Pancreas (tissue), 10 donors: ENCODE data around the gene STK17A. TPM values are rescaled to one million over a fixed set of nuclear protein-coding genes. Genes with fewer than 3 reads are reported as not detected.

Experiments used
- ATAC-seq, 4 donors: fragments of 200-7000 bp; cut with Tn5 transposase; one replicate each; pipeline versions ENCODE4 v1.8.0 to v1.9.1; 2020; ENCODE audit warnings: mild to moderate bottlenecking in 4 of 4, moderate library complexity in 4 of 4
- DNase-seq, 6 donors: peaks; one replicate each; pipeline ENCODE4 v3.0.0-alpha.2; 2020
- FAIRE-seq: peaks from 2 replicates; lab custom pipeline; 2012; peaks lifted over from hg19 to GRCh38; lab: Jason Lieb, UNC
- H3K27ac ChIP-seq, 4 donors: fragments of 200-600 bp; sonication (generic); 1 replicate in 3 of 4; 2 replicates in 1 of 4; pipeline versions ENCODE4 v1.5.0 to v1.8.0; 2020
- H3K27me3 ChIP-seq, 4 donors: fragments of 200-600 bp; one replicate each; pipeline ENCODE4 v1.8.0; 2021
- H3K36me3 ChIP-seq, 3 donors: fragments of 200-600 bp; sonication (generic) in 1 of 3; one replicate each; pipeline versions ENCODE4 v1.5.0 to v1.8.0; 2020 to 2021
- H3K4me1 ChIP-seq, 3 donors: fragments of 200-600 bp; one replicate each; pipeline ENCODE4 v1.8.0; 2021
- H3K4me3 ChIP-seq, 4 donors: fragments of 200-600 bp; sonication (generic) in 2 of 4; one replicate each; pipeline versions ENCODE4 v1.5.0 to v1.8.0; 2020 to 2021
- H3K9me3 ChIP-seq, 4 donors: fragments of 200-600 bp; one replicate each; pipeline ENCODE4 v1.8.0; 2021
- CTCF ChIP-seq, 4 donors: fragments of 200-600 bp; sonication (generic) in 3 of 4; IDR thresholded peaks; one replicate each; pipeline versions ENCODE4 v1.5.0 to v1.8.0; 2021; ENCODE audit warnings: antibody characterized with exemption in 4 of 4
- WGBS, 2 donors: extraction: QIAGEN DNeasy Blood & Tissue Kit; methylation state at CpG; one replicate each; pipeline ENCODE4 v1.1.7; 2013; 5-methylcytosine and 5-hydroxymethylcytosine counted together
- intact Hi-C, 3 donors: fragments of 100-400 bp; cut with DNase I; formaldehyde crosslinking; loops; one replicate each; pipeline versions ENCODE4 v1.11.1 to v1.14.2; 2022
- polyA plus RNA-seq, 2 donors: library from polyadenylated mRNA; stranded (reverse); fragments of 200-250 nt; gene quantifications; one replicate each; pipeline ENCODE4 v1.2.3, GENCODE V29; 2013
- total RNA-seq, 6 donors: library from RNA; stranded (reverse); fragmentation: NEBNext Ultra II Directional in 4 of 6; extraction: Animal tissue kit (Norgen Biotek cat#: 25700) in 4 of 6; gene quantifications; one replicate each; pipeline versions ENCODE4 v1.2.1 to v1.2.4, GENCODE V29; 2021 to 2023
- donor health status: healthy with polysubstance abuse.
- donor health status: DM: no; HTN: no; CAD: no; lungs with moderate emphysema.
- donor health status: DM: no; HTN: no; CAD: no.
- donor health status: control.
- donor health status: control.
- donor health status: Bipolar disorder and iron deficiency.
- donor health status: DM: yes; HTN: yes; CAD: no.
- donor health status: DM: no; HTN: no; CAD: no.
- donor health status: DM: no; HTN: no; CAD: no.
- donor health status: DM: yes; HTN: yes; CAD: no.

The STK17A gene
- total and polyA plus RNA-seq, 8 donors = 7.0 to 19.3 (median 11.2) TPM

- ATAC-seq = peak in 2 of 4 donors; percentile 23 to 40
Observed at GRCh38 chr7:43612599-43613589, 30.0 kb downstream of the STK17A start.

GRCh38 chr7:43615558-43616145 lies 32.7 kb downstream of the STK17A start:
- DNase-seq (no peak), ATAC-seq (no peak), FAIRE-seq (no peak)
- intact Hi-C loops = no loop called here
- WGBS, 2 donors = 78 to 84% methylated on average over 7 of the region's 7 CpGs
- Histone ChIP-seq H3K27me3 (no peaks in the 10 kb centered on the region), H3K4me1 (peaks cover 0 to 4% (median 0%) of the 10 kb centered on the region in 3 donors), H3K27ac (peak overlapping the region in 1 of 4 donors; percentile 7), H3K9me3 (no peaks in the 10 kb centered on the region), H3K4me3 (no peak overlapping the region), H3K36me3 (no peaks in the 10 kb centered on the region)
- no peak for TF ChIP-seq CTCF (IDR thresholded peaks at IDR 0.05)

More at GRCh38 chr7:43612599-43613589, 30.0 kb downstream of the STK17A start:
- Histone ChIP-seq H3K4me3 (no peak overlapping the region), H3K4me1 (peaks cover 0 to 4% (median 0%) of the 10 kb centered on the region in 3 donors), H3K36me3 (peaks cover 0 to 10% (median 0%) of the 10 kb centered on the region in 3 donors), H3K27ac (no peak overlapping the region), H3K9me3 (no peaks in the 10 kb centered on the region), H3K27me3 (no peaks in the 10 kb centered on the region)
- intact Hi-C loops = no loop called here
- DNase-seq (no peak), FAIRE-seq (no peak)
- 78 to 86% methylated on average over 3 of the region's 3 CpGs for WGBS, 2 donors
- no peak for TF ChIP-seq CTCF (IDR thresholded peaks at IDR 0.05)

GRCh38 chr7:43616977-43617376 lies 34.1 kb downstream of the STK17A start:
- ATAC-seq (no peak), DNase-seq (no peak), FAIRE-seq (no peak)
- Histone ChIP-seq H3K27ac (no peak overlapping the region), H3K9me3 (no peaks in the 10 kb centered on the region), H3K36me3 (no peaks in the 10 kb centered on the region), H3K4me1 (peaks cover 0 to 4% (median 0%) of the 10 kb centered on the region in 3 donors), H3K27me3 (no peaks in the 10 kb centered on the region), H3K4me3 (no peak overlapping the region)
- WGBS, 2 donors = 95 to 96% methylated on average over 4 of the region's 4 CpGs
- no peak for TF ChIP-seq CTCF (IDR thresholded peaks at IDR 0.05)
- intact Hi-C loops = no loop called here

- Histone ChIP-seq H3K36me3 (no peaks in the 10 kb centered on the region), H3K27me3 (no peaks in the 10 kb centered on the region), H3K4me3 (no peak overlapping the region), H3K4me1 (peaks cover 0 to 4% (median 0%) of the 10 kb centered on the region in 3 donors), H3K9me3 (no peaks in the 10 kb centered on the region), H3K27ac (no peak overlapping the region)
- no peak for FAIRE-seq
- TF ChIP-seq CTCF (IDR thresholded peaks at IDR 0.05) = no peak
- intact Hi-C loops = no loop called here
- 61 to 62% methylated on average over 4 of the region's 4 CpGs for WGBS, 2 donors
- no peak for ATAC-seq
- no peak for DNase-seq
Observed at GRCh38 chr7:43618073-43618472, 35.2 kb downstream of the STK17A start.
